DND-41 (cell line): ENCODE results near the gene PPP1R13B.

Experiments
- ATAC-seq: fragments of 200-7000 bp; cut with Tn5 transposase; 3 replicates; pipeline ENCODE4 v1.9.1; 2021; ENCODE audit warnings: low read depth; ENCODE audit not compliant: insufficient read depth
- DNase-seq: peaks from one replicate; pipeline ENCODE4 v3.0.0-alpha.2; 2020
- H2AFZ ChIP-seq: 2 replicates; pipeline ENCODE4 v1.6.0; 2012; ENCODE audit warnings: low read depth, low read length
- H3K27ac ChIP-seq: 2 replicates; pipeline ENCODE4 v1.5.1; 2012; ENCODE audit warnings: low read length, inconsistent platforms
- H3K27me3 ChIP-seq: fragments of 200-600 bp; sonication (generic); 2 replicates; pipeline ENCODE4 v1.6.0; 2012; ENCODE audit warnings: low read length, mild to moderate bottlenecking, inconsistent platforms; ENCODE audit not compliant: insufficient read depth, poor library complexity
- H3K36me3 ChIP-seq: 2 replicates; pipeline ENCODE4 v1.5.1; 2012; ENCODE audit warnings: low read length, inconsistent platforms; ENCODE audit not compliant: insufficient read depth
- H3K4me1 ChIP-seq: 2 replicates; pipeline ENCODE4 v1.5.1; 2012; ENCODE audit warnings: mild to moderate bottlenecking, low read length; ENCODE audit not compliant: insufficient read depth
- H3K4me2 ChIP-seq: 2 replicates; pipeline ENCODE4 v1.6.0; 2012; ENCODE audit warnings: mild to moderate bottlenecking, moderate library complexity, low read length, inconsistent platforms; ENCODE audit not compliant: insufficient read depth
- H3K4me3 ChIP-seq, 2 experiments: fragments of 200-600 bp in 1 of 2; shearing (Covaris generic) in 1 of 2; 2 replicates each; pipeline ENCODE4 v1.5.1; 2012 to 2016; ENCODE audit warnings: inconsistent platforms in 2 of 2, low read length in 2 of 2, mild to moderate bottlenecking in 2 of 2, low read depth in 1 of 2, moderate library complexity in 1 of 2
- H3K79me2 ChIP-seq: 2 replicates; pipeline ENCODE4 v1.6.0; 2012; ENCODE audit warnings: low read length, inconsistent platforms; ENCODE audit not compliant: insufficient read depth
- H3K9ac ChIP-seq: 2 replicates; pipeline ENCODE4 v1.6.0; 2012; ENCODE audit warnings: low read depth, mild to moderate bottlenecking, inconsistent platforms, low read length, moderate library complexity
- H3K9me3 ChIP-seq: 2 replicates; pipeline ENCODE4 v1.5.1; 2012; ENCODE audit warnings: low read length, moderate library complexity, mild to moderate bottlenecking, inconsistent platforms; ENCODE audit not compliant: insufficient read depth, severe bottlenecking
- H4K20me1 ChIP-seq: 2 replicates; pipeline ENCODE4 v1.6.0; 2012; ENCODE audit warnings: low read length; ENCODE audit not compliant: insufficient read depth
- CTCF ChIP-seq: IDR thresholded peaks from 2 replicates; pipeline ENCODE4 v1.5.1; 2012; ENCODE audit warnings: borderline replicate concordance, low read length, moderate library complexity, mild to moderate bottlenecking; ENCODE audit not compliant: poor library complexity, severe bottlenecking; ENCODE audit errors: extremely low read depth
- EZH2 ChIP-seq: IDR thresholded peaks from 3 replicates; pipeline ENCODE4 v1.6.1; 2012; ENCODE audit warnings: borderline replicate concordance, low read depth, mild to moderate bottlenecking, moderate library complexity, low read length, inconsistent platforms; ENCODE audit not compliant: severe bottlenecking

The PPP1R13B gene

GRCh38 chr14:103762541-103762940 lies 84.8 kb downstream of the PPP1R13B start:
- TF ChIP-seq EZH2 (no peak), CTCF (no peak)
- Histone ChIP-seq H3K79me2 (no peaks in the 10 kb centered on the region), H2AFZ (no peak overlapping the region), H3K9ac (no peak overlapping the region), H3K4me1 (no peaks in the 10 kb centered on the region), H3K9me3 (no peaks in the 10 kb centered on the region), H3K36me3 (no peaks in the 10 kb centered on the region), H3K27ac (no peak overlapping the region), H3K4me2 (no peak overlapping the region), H3K4me3 (no peak overlapping the region), H3K27me3 (no peaks in the 10 kb centered on the region), H4K20me1 (no peaks in the 10 kb centered on the region)
- DNase-seq (no peak), ATAC-seq (no peak)

GRCh38 chr14:103762036-103762435 lies 85.3 kb downstream of the PPP1R13B start:
- Histone ChIP-seq H3K27ac (no peak overlapping the region), H3K9ac (no peak overlapping the region), H3K9me3 (no peaks in the 10 kb centered on the region), H3K27me3 (no peaks in the 10 kb centered on the region), H3K79me2 (no peaks in the 10 kb centered on the region), H3K4me2 (no peak overlapping the region), H4K20me1 (no peaks in the 10 kb centered on the region), H3K36me3 (no peaks in the 10 kb centered on the region), H3K4me3 (no peak overlapping the region), H2AFZ (no peak overlapping the region), H3K4me1 (no peaks in the 10 kb centered on the region)
- TF ChIP-seq CTCF = no peak
- no peak for TF ChIP-seq EZH2
- ATAC-seq (no peak), DNase-seq (no peak)

- Histone ChIP-seq H3K9me3 (no peaks in the 10 kb centered on the region), H3K27me3 (no peaks in the 10 kb centered on the region), H3K79me2 (no peaks in the 10 kb centered on the region), H3K4me3 (no peak overlapping the region), H3K4me1 (no peaks in the 10 kb centered on the region), H3K4me2 (no peak overlapping the region), H4K20me1 (no peaks in the 10 kb centered on the region), H3K27ac (no peak overlapping the region), H2AFZ (no peak overlapping the region), H3K9ac (no peak overlapping the region), H3K36me3 (no peaks in the 10 kb centered on the region)
- ATAC-seq (no peak), DNase-seq (no peak)
- no peak for TF ChIP-seq CTCF
- TF ChIP-seq EZH2 = no peak
These were observed 89.2 kb downstream of the PPP1R13B start for GRCh38 chr14:103758059-103758776.
